GM18520 (cell line): ENCODE measurements around the gene MAP4K1.
"Not testable (repeated sequence)": the region's sequence is repeated elsewhere in the genome, so short reads cannot be mapped to it uniquely, and the experiment has no call there.

Experiments
- ATAC-seq: cut with Tn5 transposase; IDR thresholded peaks from one replicate; pipeline ENCODE4 v1.9.1; 2021; ENCODE audit not compliant: unreplicated experiment

Gene MAP4K1

DNA sequence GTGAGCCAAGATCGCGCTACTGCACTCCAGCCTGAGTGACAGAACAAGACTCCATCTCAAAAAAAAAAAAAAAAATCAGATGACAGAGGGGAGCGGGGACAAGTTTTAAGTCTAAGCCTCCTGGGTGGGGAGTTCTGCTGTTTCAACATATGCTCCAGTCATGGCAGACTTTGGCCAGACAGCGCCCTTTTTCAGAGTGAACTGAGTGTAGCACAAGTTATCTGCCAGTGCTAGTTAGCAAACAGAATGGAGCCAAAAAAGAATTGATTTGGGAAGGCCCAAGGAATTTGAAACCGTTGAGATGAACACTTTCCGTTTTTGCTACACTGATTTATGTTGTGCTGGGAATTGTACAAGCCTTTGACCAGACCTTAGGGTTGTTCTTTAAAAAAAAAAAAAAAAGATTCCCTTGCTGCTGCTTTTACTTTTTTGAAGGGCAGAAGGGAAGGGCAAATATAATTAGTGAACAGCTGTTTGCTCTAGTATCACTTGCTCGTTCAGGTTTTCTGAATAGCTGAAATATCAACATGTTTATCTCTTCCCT is 35.3 kb upstream of the MAP4K1 start:
- ATAC-seq: no peak

DNA sequence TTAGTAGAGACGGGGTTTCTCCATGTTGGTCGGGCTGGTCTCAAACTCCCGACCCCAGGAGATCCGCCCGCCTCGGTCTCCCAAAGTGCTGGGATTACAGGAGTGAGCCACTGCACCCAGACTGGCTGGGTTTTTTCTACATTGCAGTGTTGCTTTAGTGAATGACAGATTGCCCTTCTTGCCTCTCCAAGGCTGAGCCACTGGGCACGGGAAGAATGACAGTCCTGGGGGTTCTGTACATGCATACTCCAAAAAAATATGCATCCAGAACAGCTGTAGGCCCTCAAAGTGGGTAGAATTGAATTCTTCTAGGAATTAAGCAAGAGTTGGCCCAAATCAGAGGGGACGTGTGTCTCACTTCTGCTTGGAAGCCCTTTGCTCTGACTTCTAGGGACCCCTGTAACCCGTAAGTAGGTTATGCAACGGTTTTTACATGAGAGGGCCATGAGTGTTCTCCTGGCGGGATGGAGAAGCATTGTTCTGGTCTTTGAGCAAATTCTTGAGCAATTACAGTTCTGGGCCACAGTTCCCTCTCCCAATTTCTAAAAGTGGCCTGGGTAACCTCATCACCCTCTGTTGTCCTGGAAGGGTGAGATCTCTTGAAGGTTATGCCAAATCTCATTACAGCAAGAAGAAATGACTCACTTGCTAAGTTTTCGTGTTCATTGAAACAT is 33.3 kb upstream of the MAP4K1 start:
- ATAC-seq: no peak

DNA sequence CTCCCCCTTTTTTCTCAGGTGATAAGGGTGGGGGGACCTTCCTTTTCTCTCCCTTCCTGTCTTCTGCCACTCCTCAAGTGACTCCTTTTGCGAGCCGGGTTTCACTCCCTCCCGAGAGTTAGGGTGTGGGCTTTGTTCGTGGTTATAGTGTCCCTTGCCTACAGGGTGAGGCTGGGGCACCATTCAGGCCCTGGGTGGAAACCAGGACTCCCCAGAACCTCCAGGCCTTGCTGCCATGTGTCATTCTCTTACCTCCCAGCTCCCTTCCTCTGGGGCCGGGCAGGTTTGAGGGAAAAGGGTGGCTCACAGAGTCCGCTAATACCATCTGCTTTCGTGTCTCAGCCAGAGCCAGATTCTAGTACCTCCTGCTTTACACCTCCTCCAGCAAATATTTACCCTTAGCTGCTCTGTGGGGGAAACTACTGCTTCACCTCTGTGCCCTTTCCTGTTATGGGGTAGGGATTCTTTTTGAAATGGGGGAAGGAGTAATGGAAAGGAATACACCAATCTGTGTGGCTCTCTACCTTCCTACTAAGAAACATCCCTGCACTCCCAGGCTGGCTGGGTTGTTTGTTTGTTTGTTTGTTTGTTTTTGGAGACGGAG is 32.5 kb upstream of the MAP4K1 start:
- no peak for ATAC-seq

DNA sequence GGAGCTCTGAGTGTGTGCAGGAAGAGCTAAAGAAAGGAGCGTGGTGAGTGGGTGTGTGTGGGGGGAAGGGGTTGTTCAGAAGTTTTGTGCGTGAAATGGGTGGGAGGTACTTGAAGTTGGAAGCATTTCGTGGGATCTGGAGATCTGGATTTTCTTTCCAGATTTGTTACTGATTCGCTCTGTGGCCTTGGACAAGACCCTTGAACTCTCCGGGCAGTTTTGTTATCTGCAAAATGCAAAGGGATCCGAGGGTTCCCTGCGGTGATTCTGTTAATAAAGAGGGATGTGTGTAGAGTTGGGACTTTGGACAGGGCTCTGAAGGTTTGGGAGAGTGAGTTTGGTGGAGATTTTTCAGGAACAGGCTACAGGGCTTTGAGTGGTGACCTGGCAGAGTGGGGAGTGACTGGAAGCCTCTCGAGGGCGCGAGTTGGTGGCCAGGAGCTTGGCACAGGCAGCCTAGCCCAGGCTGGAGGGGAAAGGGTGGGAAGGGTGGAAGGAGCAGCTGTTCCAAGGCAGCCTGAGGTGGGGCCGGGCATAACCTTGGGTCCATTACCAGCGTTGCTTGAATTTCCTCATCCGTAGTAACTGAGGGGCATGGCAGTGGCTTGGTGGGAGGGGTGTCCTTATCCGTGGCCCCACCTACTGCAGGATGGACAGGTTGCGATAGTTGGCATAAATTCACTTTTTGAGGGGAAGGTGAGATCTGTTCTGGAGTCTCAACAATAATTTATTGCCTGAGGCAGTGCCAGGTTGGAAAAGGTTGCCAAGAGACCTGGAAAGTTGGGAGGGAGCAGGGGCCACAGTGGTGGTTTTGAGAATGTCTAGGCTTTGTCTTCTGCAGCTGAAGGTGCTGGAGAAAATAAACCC is 31.8 kb upstream of the MAP4K1 start:
- ATAC-seq: no peak

DNA sequence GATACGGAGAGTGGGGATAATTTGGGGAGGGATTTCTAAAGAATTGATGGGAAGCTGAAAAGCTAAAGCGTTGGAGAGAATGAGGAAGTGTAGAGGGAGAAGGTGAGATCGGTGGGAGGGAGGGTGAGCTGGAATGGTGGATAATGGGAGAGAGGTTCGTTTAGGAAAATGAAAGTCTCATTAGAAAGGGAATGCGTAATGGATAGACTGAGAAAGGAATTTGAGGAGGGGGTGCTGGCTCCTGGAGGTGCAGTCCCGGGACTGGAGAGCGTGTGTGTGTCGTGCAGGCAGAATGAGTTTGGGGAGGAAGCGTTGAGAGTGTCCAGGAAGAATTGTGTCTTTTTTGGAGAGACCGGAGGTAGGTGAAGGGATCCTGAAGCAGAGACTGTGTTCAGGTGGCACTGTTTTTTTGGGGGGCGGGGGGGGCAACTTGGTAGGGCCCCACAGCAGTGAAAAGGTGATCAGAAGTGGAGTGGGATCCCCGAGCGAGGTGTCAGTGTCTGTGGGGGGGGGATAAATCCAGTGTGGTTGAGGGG is 31.1 kb upstream of the MAP4K1 start:
- no peak for ATAC-seq

DNA sequence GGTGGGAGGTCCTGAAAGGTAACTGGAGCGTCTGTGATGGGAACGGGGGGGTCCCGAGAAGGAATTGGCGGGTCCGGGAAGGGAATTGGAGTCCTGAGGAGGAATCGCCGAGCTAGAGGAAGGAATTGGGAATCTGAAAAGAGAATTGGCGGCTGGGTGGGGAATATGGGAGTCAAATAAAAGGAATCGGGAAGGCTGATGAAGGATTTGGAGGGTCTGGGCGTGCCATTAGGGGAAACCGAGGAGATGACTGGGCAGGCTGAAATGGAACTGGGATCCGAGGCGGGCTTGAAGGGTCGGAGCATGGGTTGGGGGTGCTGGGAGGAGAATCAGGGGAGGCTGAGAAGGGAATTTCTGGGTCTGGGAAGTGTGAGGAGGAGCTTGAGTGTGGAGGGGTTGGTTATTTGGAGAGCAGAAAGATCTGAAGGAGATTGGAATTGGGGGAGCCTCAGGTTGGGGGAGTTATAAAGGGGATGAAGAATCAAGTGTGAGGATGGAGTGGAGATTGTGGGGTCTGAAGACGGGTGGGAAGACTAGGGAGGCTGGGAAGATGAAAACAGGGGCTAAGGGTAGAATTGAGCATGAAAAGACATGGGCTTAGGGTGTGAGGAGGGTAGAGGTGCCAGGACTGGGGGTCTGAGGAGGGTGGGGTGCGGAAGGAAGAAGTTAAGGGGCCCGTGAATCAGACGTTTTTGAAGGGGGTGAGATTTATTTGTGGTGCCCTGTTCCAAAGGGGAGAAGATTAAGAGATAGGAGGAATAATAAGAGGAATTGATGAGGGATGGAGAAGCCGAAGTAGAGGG is 30.4 kb upstream of the MAP4K1 start:
- no peak for ATAC-seq

DNA sequence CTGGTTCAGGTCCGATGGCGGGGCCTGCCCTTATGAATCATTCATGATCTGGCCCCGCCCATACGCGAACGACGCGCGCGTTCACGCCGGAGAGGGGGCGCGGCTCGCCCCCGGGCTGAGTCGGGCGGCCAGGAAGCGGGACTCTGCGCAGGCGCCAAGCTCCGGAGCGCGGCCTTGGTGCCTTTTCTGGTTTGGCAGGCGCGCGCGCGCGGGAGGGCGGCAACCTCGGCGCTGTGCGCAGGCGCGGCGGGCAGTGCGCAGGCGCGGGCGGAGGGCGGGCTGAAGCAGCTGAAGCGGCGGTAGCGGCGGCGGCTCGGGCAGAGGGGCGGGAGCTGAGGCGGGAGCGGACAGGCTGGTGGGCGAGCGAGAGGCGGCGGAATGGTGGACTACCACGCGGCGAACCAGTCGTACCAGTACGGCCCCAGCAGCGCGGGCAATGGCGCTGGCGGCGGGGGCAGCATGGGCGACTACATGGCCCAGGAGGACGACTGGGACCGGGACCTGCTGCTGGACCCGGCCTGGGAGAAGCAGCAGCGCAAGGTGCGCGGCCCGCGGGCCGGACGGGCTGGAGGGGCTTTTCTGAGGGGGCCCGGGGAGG is 29.7 kb upstream of the MAP4K1 start, which contains the start of gene ACTN4:
ACTN4 (plus strand) TSS at position 282 of the 598 bp plus-strand sequence; CDS start at position 379, 97 bp downstream.
- peak; percentile 85 for ATAC-seq

DNA sequence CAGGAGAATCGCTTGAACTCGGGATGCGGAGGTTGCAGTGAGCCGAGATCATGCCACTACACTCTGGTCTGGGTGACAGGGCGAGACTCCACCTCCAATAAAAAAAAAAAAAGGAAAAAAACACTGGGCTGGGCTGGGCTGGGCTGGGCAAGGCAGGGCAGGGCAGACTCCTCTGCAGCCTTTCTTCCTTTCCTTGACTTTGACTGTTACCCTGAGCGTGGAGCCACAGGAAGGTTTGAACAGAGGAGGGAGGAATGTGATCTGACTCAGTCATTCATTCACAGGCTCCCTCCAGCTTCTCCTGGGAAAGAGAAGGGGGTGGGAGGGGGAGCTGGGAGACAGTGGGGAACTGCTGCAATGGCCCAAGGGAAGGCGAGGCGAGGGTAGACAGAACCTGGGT is 27.0 kb upstream of the MAP4K1 start:
- no peak for ATAC-seq

DNA sequence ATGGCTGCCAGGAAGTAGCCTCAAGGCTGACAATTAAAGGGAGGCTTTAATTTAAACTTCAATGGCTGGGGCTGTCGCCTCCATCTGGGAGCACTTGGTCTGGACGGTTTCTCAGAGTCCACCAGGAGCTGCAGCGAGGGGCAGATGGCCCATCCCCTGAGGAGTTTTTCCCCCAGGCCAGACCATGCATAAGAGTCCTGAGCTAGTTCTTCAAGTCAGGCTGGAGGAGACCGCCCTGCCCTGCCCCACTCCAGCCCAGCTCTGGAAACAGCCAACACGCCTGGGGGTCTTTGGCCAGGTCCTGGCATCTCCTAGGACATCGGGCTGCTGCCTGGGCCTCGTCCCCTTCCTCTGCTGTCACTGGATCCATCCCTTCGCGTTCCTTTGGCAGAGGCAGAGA is 24.4 kb upstream of the MAP4K1 start:
- ATAC-seq: no peak

DNA sequence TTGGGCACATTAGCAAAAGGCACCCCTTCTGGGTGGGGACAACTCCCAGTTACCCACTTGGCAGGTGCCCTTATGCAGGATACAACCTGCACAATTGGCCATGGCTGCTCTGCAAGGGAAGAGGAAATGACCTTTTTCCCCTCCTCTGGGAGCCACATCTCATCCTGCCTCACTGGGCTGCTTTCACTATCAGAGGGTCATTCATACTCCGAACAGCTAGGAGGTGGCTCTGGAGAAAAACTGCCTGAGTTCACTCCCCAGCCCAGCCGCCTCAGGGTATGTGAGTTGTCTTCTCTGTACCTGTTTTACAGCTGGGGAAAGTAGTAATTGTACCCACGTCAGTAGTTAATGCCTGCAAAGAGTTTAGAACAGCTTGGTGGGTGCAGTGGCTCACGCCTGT is 22.6 kb upstream of the MAP4K1 start:
- ATAC-seq: no peak

DNA sequence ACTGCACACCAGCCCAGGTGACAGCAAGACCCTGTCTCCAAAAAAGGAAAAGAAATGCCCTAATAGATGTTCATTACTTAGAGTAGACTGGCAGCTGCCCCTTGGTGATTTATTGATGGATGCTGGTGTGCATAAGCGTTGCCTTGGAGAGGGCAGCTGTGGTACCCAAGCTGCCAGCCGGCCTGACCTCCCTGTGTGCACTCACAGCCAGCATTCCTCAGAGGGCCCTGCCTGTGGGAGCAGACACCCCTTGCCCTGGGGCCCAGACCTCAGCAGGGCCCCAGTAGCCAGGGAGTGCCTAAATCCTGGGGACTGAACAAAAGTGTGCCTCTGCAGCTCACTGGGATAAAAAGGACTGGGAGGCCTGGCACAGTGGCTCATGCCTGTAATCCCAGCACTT is 21.9 kb upstream of the MAP4K1 start:
- ATAC-seq: no peak

DNA sequence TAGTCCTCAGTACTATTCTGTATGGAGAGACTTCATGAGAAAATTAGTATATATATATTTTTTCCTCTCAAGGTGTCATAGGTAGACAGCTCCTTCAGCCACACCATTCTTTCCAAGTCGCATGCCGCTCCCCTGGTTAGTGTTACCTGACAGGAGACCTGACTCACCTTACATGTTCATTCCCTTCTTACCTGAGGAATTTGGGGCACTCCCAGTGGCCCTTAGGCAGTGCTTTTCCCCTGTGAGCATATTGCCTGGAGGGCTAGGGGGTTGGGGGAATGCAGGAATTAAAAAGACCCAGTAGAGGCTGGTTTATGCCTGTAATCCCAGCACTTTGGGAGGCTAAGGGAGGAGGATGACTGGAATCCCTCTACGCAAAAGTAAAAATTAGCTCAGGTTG is 20.7 kb upstream of the MAP4K1 start:
- ATAC-seq: no peak

DNA sequence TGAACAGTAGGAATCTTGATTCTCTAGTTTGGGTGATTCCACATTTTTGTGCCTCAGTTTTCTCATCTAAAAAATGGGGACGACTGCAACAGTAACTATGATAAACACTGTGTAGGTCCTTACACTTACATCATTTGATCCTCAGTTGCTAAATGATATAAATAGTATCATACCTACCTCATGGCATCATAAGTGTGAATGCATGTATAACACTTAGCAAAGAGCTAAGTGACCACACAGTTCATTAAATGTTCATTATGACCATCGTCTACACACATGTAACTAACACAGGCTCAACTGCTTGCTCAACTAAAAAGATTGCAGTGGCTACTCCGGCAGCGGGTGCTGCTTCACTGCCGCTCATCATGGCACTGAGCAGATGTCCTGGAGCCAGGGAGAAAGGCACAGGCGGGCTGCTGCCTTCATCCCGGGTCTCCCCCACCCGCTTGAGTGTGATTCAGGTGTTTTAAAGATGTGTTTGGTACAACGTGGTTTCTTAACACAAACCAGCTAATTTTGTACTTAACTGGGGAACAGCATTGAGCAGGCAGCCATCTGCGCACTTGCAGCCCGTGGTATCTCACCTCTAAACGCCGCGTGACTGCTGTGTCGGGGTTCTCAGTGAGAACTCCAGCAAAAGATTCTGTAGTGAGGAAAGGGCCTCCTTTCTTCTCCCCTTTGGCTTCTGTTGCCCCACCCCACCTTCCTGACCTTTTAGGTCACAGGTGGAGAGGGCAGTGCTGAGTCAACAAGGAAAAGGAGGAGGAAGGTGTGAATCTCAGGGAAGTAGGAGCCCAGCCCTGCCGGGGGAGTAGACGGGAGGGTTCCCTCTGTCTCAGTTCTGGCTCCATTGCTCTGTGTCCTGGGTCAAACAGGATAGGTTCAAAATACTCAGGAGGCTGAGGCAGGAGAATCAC is 18.0 kb upstream of the MAP4K1 start:
- ATAC-seq: no peak

DNA sequence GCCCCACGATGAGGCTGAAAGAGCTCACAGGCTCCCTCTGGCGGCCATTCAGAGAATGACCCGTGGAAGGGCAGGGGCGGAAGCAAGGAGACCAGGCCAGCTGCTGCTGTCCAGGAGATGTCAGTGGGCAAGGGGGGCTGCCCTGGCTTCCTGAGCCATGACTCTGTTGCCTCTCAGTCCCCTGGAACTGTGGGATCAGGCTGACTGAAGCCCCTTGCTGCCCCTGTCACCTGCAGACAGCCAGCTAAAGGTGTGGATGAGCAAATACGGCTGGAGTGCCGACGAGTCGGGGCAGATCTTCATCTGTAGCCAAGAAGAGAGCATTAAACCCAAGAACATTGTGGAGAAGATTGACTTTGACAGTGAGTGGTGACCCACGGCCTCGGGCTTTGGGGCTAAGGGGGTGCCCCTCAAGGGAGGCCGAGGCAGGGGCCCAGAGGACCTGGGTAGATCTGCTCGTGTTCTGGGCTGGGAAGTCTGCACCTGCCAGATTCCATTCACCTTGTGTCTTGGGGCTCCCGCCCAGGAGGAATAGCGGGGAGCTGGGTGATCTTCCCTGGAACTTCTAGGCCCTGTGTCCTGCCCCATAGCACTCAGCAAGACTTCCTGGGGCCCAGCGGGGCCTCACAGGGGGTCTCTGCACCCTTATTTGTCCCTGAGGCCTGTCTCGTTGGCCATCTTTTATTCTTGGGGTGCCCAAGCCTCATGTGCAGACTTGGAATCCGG is 17.2 kb upstream of the MAP4K1 start:
- ATAC-seq: no peak

DNA sequence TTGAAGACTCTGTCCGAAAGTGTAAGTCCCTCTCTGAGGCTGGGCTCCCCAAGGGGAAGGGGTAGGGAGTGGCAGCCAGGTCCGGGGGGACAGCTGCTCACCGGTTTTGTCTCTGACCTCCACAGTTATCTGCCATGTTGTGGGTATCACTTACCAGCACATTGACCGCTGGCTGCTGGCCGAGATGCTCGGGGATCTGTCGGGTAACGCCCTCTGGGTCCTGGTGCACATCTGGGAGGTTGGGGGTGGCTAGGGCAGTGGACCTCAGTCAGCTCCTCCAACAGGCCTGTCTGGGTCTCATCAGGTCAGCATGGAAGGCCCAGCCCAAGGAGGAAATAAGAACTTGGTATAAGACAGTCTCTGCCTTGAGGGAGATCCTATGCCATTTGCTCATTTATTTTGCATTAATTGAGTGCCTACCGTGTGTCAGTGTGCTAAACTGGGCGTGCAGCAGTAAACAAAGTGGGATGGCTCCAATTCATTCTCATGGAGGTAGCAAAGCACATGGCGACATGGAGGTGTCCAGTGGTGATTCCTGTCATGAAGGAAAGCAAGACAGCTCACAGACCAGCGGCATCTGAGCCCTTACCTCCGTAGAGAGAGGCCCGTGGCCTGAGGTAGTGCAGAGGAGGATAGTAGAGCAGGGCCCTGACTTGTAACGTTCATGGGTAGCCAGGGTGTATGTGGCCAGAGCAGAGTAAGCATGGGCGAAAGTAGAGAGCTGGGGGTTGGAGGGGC is 14.9 kb upstream of the MAP4K1 start:
- ATAC-seq: no peak

DNA sequence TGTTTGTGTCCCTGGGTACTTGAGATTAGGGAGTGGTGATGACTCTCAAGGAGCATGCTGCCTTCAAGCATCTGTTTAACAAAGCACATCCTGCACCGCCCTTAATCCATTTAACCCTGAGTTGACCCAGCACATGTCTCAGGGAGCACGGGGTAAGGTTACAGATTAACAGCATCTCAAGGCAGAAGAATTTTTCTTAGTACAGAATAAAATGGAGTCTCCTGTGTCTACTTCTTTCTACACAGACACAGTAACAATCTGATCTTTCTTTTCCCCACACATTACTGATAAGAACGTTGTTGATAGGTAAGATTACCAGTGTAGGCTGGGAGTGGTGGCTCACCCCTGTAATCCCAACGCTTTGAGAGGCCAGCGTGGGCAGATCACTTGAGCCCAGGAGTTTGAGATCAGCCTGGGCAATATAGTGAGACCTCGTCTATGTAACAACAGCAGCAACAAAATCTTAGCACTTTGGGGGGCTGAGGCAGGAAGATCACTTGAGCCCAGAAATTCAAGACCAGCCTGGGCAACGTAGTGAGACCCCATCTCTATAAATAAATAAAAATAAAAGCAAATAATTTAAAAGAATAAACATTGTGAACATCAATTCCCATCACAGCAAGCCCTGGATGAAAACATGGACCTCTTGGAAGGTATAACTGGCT is 14.2 kb upstream of the MAP4K1 start:
- not testable (repeated sequence) for ATAC-seq

DNA sequence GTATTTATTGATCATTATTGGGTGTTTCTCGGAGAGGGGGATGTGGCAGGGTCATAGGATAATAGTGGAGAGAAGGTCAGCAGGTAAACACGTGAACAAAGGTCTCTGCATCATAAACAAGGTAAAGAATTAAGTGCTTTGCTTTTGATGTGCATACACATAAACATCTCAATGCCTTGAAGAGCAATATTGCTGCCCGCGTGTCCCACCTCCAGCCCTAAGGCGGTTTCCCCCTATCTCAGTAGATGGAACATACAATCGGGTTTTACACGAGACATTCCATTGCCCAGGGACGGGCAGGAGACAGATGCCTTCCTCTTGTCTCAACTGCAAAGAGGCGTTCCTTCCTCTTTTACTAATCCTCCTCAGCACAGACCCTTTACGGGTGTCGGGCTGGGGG is 13.5 kb upstream of the MAP4K1 start:
- not testable (repeated sequence) for ATAC-seq
